HCT116 (cell line): ENCODE data around the gene KLK5. TPM values are rescaled to one million over a fixed set of nuclear protein-coding genes. Genes with fewer than 3 reads are reported as not detected.
"Not testable (repeated sequence)": the region's sequence is repeated elsewhere in the genome, so short reads cannot be mapped to it uniquely, and the experiment has no call there.

Experiments
- ATAC-seq: fragments of 200-7000 bp; cut with Tn5 transposase; 2 replicates; pipeline ENCODE4 v1.9.1; 2020; ENCODE audit warnings: mild to moderate bottlenecking, moderate library complexity
- BruUV-seq: library from RNA; stranded (reverse); fragments of 400-500 nt; replicated peaks from 2 replicates; lab custom pipeline; 2021; lab: Mats Ljungman, UMichigan
- CTCF ChIA-PET: fragments of 300-600 bp; sonication (Branson Sonifier 250); formaldehyde crosslinking; loops from one replicate; lab custom pipeline; 2021; ENCODE audit warnings: antibody characterized with exemption; lab: Charles Lee
- POLR2A ChIA-PET: fragments of 300-600, 350-600 bp; sonication (Branson Sonifier 250); formaldehyde crosslinking; loops from one replicate; lab custom pipeline; 2021; ENCODE audit warnings: antibody characterized with exemption; lab: Charles Lee
- RAD21 ChIA-PET, 2 experiments: fragments of 300-600 bp; sonication (Branson Sonifier 250); formaldehyde crosslinking; loops; one replicate each; lab custom pipeline; 2023; ENCODE audit warnings: low total read pairs in 2 of 2; ENCODE audit not compliant: uncharacterized antibody in 2 of 2, unreplicated experiment in 2 of 2, low non-redundant PET in 1 of 2; lab: Charles Lee
- DNase-seq: peaks from one replicate; pipeline ENCODE4 v3.0.0-alpha.2; 2010; ENCODE audit warnings: low read depth, low spot score
- H2AFZ ChIP-seq: fragments of 200-600 bp; shearing (Covaris generic), sonication (generic); 2 replicates; pipeline ENCODE4 v1.6.1; 2017; ENCODE audit warnings: low read depth, mixed run types, mixed read lengths, antibody characterized with exemption, low read length; ENCODE audit not compliant: poor library complexity, severe bottlenecking
- H3K27ac ChIP-seq: 2 replicates; pipeline ENCODE4 v1.5.1; 2012; ENCODE audit warnings: low read depth, low read length
- H3K27me3 ChIP-seq: fragments of 200-600 bp; sonication (generic); 2 replicates; pipeline ENCODE4 v1.6.1; 2016; ENCODE audit warnings: mixed run types, low read length, mixed read lengths; ENCODE audit not compliant: insufficient read depth
- H3K36me3 ChIP-seq, 2 experiments: fragments of 200-500 bp in 1 of 2; fragments of 200-600 bp in 1 of 2; sonication (Bioruptor generic) in 1 of 2; sonication (generic) in 1 of 2; 2 replicates each; pipeline versions ENCODE4 v1.5.1 to v1.6.1; 2014 to 2016; ENCODE audit warnings: low read length in 2 of 2, inconsistent platforms in 1 of 2, mixed read lengths in 1 of 2, mixed run types in 1 of 2; ENCODE audit not compliant: insufficient read depth in 2 of 2, control insufficient read depth in 1 of 2
- H3K4me1 ChIP-seq, 2 experiments: fragments of 200-600 bp in 1 of 2; sonication (generic) in 1 of 2; 2 replicates each; pipeline versions ENCODE4 v1.5.1 to v1.6.1; 2012 to 2017; ENCODE audit warnings: low read length in 2 of 2, inconsistent platforms in 1 of 2, mild to moderate bottlenecking in 1 of 2, mixed read lengths in 1 of 2, mixed run types in 1 of 2, moderate library complexity in 1 of 2; ENCODE audit not compliant: insufficient read depth in 2 of 2, control insufficient read depth in 1 of 2
- H3K4me2 ChIP-seq: fragments of 200-600 bp; sonication (generic); 2 replicates; pipeline ENCODE4 v1.6.1; 2017; ENCODE audit warnings: mixed run types, low read length, mixed read lengths
- H3K4me3 ChIP-seq, 2 experiments: fragments of 200-600 bp in 1 of 2; sonication (generic) in 1 of 2; replicated peaks in 1 of 2; 2 replicates each; pipeline ENCODE4 v1.5.1; 2011 to 2016; ENCODE audit warnings: low read length in 2 of 2, control low read depth in 1 of 2, low read depth in 1 of 2, mild to moderate bottlenecking in 1 of 2, mixed read lengths in 1 of 2, mixed run types in 1 of 2
- H3K79me2 ChIP-seq: fragments of 200-600 bp; sonication (generic); 2 replicates; pipeline ENCODE4 v1.6.1; 2017; ENCODE audit warnings: mild to moderate bottlenecking, mixed run types, low read length, moderate library complexity, mixed read lengths; ENCODE audit not compliant: insufficient read depth
- H3K9ac ChIP-seq: fragments of 200-600 bp; sonication (generic); 2 replicates; pipeline ENCODE4 v1.6.1; 2016; ENCODE audit warnings: low read length, mixed read lengths
- H3K9me2 ChIP-seq: fragments of 200-600 bp; sonication (generic), shearing (Covaris generic); 2 replicates; pipeline ENCODE4 v1.6.1; 2017; ENCODE audit warnings: mixed run types, mild to moderate bottlenecking, moderate library complexity; ENCODE audit not compliant: insufficient read depth
- H3K9me3 ChIP-seq, 2 experiments: fragments of 200-500 bp in 1 of 2; fragments of 200-600 bp in 1 of 2; sonication (Bioruptor generic) in 1 of 2; sonication (generic) in 1 of 2; 2 replicates each; pipeline ENCODE4 v1.6.1; 2014 to 2017; ENCODE audit warnings: low read length in 2 of 2, mixed read lengths in 2 of 2, inconsistent platforms in 1 of 2, low read depth in 1 of 2, mild to moderate bottlenecking in 1 of 2, mixed run types in 1 of 2, moderate library complexity in 1 of 2; ENCODE audit not compliant: control insufficient read depth in 1 of 2, insufficient read depth in 1 of 2
- H4K20me1 ChIP-seq: fragments of 200-600 bp; sonication (generic), shearing (Covaris generic); 2 replicates; pipeline ENCODE4 v1.6.1; 2017; ENCODE audit warnings: mixed run types, mild to moderate bottlenecking, moderate library complexity; ENCODE audit not compliant: insufficient read depth
- CTCF ChIP-seq, 3 experiments: fragments of 200-600 bp in 1 of 3; sonication (generic) in 1 of 3; IDR thresholded peaks in 2 of 3; conservative IDR thresholded peaks in 1 of 3; 2 replicates each; pipeline ENCODE4 v1.5.1; 2012 to 2017; ENCODE audit warnings: low read depth in 2 of 3, low read length in 2 of 3, antibody characterized with exemption in 1 of 3, borderline replicate concordance in 1 of 3, control low read depth in 1 of 3, mild to moderate bottlenecking in 1 of 3, mixed read lengths in 1 of 3, mixed run types in 1 of 3, moderate library complexity in 1 of 3; ENCODE audit not compliant: insufficient read depth in 1 of 3
- ELF1 ChIP-seq: IDR thresholded peaks from 2 replicates; pipeline ENCODE4 v1.6.1; 2012; ENCODE audit warnings: low read depth, borderline replicate concordance
- MAX ChIP-seq: IDR thresholded peaks from 2 replicates; pipeline ENCODE4 v1.6.1; 2012
- POLR2A ChIP-seq: IDR thresholded peaks from 2 replicates; pipeline ENCODE4 v1.7.0; 2011; ENCODE audit warnings: borderline replicate concordance; ENCODE audit not compliant: insufficient read depth, insufficient read length; ENCODE audit errors: extremely low read depth
- ZNF274 ChIP-seq: fragments of 200-500 bp; sonication (Bioruptor generic); IDR thresholded peaks from 2 replicates; pipeline ENCODE4 v1.6.1; 2014; ENCODE audit warnings: mild to moderate bottlenecking, low read depth, low read length, inconsistent platforms
- intact Hi-C: fragments of 100-400 bp; cut with micrococcal nuclease; formaldehyde crosslinking; loops from 2 replicates; pipeline ENCODE4 v1.10.0; 2022
- total RNA-seq: library from RNA; stranded (reverse); gene quantifications from one replicate; pipeline ENCODE4 v1.2.1, GENCODE V29; 2021; ENCODE audit not compliant: unreplicated experiment

Gene KLK5
- total RNA-seq, 1 experiment from 2014 or later = 1.2 TPM

GRCh38 chr19:50992666-50993035 lies 39.8 kb upstream of the KLK5 start:
- no peak overlapping the region for H3K9ac ChIP-seq
- H4K20me1 ChIP-seq = no peaks in the 10 kb centered on the region
- H2AFZ ChIP-seq = peak overlapping the region; percentile 66
- DNase-seq (no peak), ATAC-seq (peak; percentile 45)
- CTCF ChIA-PET = interaction anchor here (1.2 kb wide), 1 partner anchor 9 kb away, joined by 5 read pairs; the partner anchor contains the start of gene KLK7
- H3K27me3 ChIP-seq = no peaks in the 10 kb centered on the region
- POLR2A ChIA-PET = interaction anchor here (0.7 to 4.2 kb wide), 4 partner anchors 9 to 483 kb away, joined by 3 to 19 read pairs (median 5); partner anchors contain the start of genes KLK7 and KLK8
- TF ChIP-seq ELF1 (no peak), MAX (peak; percentile 35; the same call in 1 of the 2 replicates), POLR2A (no peak), ZNF274 (no peak), CTCF (IDR thresholded peaks at IDR 0.05 in 2 of 3, conservative IDR thresholded peaks at IDR 0.05 in 1 of 3; ENCODE audit: borderline replicate concordance in 1 of 3, insufficient read depth in 1 of 3, low read depth in 2 of 3, low read length in 2 of 3) (no peak)
- H3K4me2 ChIP-seq = peak overlapping the region; percentile 55
- intact Hi-C loops = no loop called here
- no TSS peak for BruUV-seq
- no peaks in the 10 kb centered on the region for H3K79me2 ChIP-seq
- H3K27ac ChIP-seq = no peak overlapping the region
- H3K9me3 ChIP-seq = no peaks in the 10 kb centered on the region
- no peak overlapping the region for H3K4me3 ChIP-seq
- peaks cover 16 to 35% of the 10 kb centered on the region in 2 experiments for H3K4me1 ChIP-seq
- H3K9me2 ChIP-seq = no peaks in the 10 kb centered on the region
- RAD21 ChIA-PET = no interaction called here
- no peaks in the 10 kb centered on the region for H3K36me3 ChIP-seq

- H3K27me3 ChIP-seq, H2AFZ ChIP-seq, RAD21 ChIA-PET, DNase-seq, H3K79me2 ChIP-seq, H3K9me3 ChIP-seq, H3K27ac ChIP-seq, H4K20me1 ChIP-seq, H3K9me2 ChIP-seq, intact Hi-C loops, H3K36me3 ChIP-seq, ATAC-seq: not testable (repeated sequence)
- ChIA-PET POLR2A (interaction anchor here (0.8 to 1.2 kb wide), 4 partner anchors 8 to 62 kb away, joined by 3 to 7 read pairs (median 4); partner anchors contain the start of gene KLK8), CTCF (interaction anchor here (1.0 to 1.4 kb wide), 2 partner anchors 9 to 112 kb away, joined by 3 to 5 read pairs; no protein-coding TSS in a partner anchor)
- Histone ChIP-seq H3K4me2 (peak overlapping the region; percentile 83), H3K9ac (0 out of 2 replicates have a peak overlapping the region, but pooled peaks have one; percentile 47), H3K4me1 (peaks cover 11 to 32% of the 10 kb centered on the region in 2 experiments), H3K4me3 (peak overlapping the region; percentile 41 to 55)
- BruUV-seq = TSS peak; percentile 64
Observed at GRCh38 chr19:50984416-50984815, 31.6 kb upstream of the KLK5 start.
